Stimulated activated CD8-positive, alpha-beta memory T cell treated with anti-CD3 and anti-CD28 coated beads, Interleukin-12 subunit alpha, Interleukin-12 subunit beta, amount 100 ng/mL, for 1 hour (primary cell): ENCODE data around the gene ADAT3.
A peak's percentile ranks its signal among the peaks of the same experiment; 100 is the strongest.
"Not testable (repeated sequence)": the region's sequence is repeated elsewhere in the genome, so short reads cannot be mapped to it uniquely, and the experiment has no call there.

Source experiments
- DNase-seq: peaks from one replicate; pipeline ENCODE4 v3.0.0-alpha.2; 2020; ENCODE audit warnings: low read depth

Gene ADAT3

DNA sequence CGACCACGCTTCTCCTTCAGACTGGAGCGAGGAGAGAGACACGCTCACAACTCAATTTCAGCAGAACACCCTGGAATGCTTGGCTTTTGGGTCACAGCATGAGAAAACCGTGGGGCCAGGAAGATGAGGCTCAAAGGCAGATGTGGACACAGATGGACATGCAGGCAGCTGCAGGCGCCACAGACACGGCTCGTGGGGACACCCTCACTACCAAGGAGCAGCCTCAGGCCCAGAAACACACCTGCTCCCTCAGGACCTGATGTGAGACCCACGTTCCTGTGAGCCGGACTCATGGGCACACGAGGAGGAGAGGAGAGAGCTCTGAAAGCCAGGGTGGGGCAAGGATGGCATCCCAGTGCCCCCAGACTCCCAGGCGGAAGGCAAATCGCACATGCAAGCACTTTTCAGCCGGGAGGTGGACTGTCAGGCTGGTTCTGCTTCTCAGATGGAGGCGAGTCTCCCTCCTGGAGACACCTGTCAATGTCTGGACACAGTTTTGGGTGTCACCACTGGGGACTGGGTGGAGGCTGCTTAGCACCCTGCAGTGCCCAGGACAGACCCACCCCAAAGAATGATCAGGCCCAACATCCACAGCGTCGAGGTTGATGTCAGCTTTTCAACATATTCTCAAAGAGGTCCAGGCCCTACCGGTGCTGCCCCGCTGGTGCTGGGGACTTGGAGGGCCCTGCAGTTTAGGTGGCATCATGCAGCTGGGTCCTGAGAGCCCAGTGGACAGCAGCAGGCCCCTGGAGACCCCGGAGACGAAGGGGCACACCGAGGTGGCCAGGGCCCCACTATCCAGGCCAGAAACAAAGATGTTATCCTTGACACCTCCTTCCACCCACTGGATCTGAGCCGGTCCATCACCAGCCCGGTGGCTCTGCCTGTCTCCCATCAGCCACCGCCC, 22.2 kb upstream of the ADAT3 start:
- DNase-seq: no peak

DNA sequence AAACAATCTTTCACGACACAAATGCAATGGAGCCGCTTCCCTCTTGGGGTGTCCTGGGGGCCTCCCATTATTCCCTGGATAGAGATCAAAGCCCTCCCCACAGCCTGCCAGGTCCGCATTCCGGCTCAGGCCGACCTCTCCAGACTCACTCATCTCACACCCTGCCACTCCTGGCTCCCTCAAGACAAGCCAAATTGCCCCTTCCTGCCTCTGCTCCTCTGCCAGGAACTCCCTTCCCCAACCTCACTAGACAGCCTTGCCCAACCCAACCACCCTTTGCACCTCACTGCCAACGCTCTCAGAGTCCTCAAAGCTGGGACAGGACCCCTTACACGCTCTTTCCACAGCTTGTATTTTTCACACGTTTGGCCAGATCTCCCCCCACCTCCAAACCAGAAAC, 21.4 kb upstream of the ADAT3 start:
- DNase-seq: no peak

DNA sequence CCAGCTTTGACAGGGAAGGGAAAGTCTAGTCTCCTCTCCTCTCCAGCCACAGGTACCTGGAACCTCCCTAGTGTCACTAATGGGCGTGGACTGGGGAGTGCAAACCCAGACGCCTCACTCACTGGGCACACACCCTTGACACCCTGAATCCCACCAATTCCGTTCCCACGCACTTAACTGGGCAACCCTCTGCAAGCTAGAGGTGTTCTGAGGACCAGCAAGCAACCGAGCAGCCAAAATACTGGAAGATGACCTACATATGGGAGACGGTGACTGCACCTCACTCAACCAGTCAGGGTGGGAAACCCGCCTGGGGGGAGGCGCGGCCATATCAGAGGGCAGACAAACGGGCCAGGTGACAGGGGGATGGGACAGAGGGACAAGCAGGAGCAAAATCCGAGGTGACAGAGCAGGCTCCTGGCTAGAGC, 20.9 kb upstream of the ADAT3 start:
- DNase-seq: no peak

DNA sequence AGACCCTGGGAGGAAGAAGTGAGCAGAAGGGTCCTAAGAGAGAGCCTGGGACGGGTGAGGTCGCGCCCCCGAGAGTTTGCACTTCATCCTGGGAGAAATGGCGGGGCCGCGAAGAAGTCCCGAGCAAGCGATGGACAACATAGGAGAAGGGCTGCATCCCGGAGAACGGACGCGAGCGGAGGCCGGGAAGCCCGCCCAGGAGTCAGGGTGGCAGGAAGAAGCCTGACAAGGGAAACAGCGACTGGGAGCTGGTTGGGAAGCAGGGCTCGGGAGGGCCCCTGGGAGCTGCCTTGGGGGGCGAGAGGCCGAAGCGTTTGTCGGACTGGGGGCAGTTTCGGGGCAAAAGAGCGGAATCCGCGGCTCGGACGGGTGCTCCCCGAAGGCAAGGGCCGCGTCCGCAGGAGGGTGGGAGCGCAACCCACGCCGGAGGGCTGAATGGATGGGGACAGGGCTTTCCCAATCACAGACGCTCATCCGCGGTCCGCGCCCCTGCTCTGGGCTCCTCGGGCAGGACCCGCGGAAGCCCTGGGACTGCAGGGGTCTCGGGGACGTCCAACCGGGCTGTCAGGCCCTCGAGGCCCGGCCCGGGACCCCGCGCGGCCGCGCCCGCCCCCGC, 20.4 kb upstream of the ADAT3 start:
- DNase-seq: no peak

DNA sequence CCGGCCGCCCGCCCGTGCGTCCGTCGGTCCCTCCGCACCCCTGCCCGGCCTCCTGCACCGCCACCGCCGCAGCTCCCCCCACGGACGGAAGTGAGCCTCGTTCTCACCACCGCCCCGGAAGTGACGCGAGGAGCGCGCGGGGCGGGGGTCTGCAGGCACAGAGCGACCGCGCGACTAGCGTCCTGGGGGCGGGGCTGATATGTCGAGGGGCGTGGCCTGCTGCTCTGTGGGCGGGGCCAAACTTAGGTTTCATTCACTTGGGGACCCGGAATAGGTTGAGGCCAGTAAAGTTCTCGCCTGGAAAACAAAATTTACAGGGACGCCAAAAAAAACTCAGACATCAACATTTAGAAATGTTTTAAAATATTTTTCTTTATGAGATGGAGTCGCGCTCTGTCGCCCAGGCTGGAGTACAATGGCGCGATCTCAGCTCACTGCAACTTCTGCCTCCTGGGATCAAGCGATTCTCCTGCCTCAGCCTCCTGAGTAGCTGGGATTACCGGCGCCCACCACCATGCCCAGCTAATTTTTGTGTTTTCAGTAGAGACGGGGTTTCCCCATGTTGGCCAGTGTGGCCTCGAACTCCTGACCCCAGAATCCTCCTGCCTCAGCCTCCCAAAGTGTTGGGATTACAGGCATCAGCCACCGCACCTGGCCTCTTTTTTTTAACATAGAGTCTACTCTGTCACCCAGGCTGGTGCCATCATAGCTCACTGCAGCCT, 19.6 kb upstream of the ADAT3 start, which contains the start of gene ABHD17A:
TSS of gene ABHD17A (minus strand) at position 99 of the 722 bp plus-strand sequence. CDS start 3,930 bp downstream, outside the sequence.
- peak; percentile 93 for DNase-seq

DNA sequence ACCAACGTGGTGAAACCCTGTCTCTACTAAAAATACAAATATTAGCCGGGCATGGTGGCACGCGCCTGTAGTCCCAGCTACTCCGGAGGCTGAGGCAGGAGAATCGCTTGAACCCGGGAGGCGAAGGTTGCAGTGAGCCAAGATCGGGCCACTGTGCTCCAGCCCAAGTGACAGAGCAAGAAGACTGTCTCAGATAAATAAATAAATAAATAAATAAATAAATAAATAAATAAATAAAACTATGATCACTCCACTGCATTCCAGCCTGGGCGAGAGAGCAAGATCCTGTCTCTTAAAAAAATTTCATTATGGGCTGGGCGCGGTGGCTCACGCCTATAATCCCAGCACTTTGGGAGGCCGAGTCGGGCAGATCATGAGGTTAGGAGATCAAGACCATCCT, 18.8 kb upstream of the ADAT3 start:
- not testable (repeated sequence) for DNase-seq

DNA sequence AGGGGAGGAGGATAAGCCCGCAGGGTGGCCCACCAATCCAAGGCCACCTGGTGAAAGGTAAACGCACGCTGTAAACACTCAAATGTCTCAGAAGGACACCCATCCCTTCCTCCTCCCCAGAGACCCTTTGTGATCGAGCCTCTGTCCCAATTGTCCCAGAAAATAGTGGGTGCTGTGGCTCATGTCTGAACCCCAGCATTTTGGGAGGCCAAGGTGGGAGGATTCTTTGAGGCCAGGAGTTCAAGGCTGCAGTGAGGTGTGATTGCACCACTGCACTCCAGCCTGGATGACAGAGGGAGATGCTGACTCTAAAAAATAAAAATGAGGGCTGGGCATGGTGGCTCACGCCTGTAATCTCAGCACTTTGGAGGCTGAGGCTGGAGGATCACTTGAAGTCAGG, 16.8 kb upstream of the ADAT3 start:
- no peak for DNase-seq

DNA sequence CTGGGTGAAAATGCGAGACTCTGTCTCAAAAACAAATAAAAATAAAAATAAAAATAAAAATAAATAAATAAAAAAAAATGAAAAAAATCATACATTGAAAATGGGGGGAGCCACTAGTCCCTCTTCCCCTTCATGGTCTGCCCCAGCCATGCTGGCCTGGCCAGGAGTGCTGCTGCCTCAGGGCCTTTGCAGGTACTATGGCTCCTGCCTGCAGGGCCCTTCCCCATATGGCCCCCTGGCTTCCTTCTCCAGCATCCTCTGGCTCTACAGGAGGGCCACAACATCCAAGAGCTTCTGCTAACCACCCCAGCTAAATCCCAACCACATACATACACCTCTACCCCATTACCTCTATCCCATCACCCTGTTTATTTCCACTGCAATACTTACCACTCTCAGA, 15.3 kb upstream of the ADAT3 start:
- no peak for DNase-seq

DNA sequence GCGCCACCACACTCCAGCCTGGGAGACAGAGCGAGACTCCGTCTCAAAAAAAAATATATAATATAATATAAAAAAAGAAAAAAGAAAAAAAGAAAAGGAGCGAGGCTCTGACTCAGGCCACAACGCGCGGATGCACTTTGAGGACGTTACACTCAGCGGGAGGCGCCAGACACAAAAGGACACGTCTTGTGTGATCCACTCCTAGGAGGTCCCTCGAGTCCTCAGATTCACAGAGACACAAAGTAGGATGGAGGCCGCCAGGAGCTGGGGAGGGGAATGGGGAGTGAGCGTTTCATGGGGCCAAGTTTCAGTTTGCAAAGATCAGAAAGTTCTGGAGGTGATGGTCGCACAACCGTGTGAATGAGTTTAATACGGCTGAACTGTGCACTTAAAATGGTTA, 11.4 kb upstream of the ADAT3 start:
- DNase-seq: no peak

DNA sequence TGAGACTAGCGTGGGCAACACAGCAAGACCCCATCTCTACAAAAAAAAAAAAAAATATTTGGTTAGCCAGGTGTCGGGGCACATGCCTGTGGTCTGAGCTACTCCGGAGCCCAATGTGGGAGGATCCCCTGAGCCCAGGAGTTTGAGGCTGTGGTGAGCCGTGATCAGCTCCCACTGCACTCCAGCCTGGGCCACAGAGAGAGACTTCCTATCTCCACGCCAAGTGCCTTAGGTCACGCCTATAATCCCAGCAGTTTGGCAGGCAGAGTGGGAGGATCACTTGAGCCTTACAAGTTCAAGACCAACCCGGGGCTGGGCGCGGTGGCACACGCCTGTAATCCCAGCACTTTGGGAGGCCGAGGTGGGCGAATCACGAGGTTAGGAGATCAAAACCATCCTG, 8.7 kb upstream of the ADAT3 start:
- DNase-seq: no peak

DNA sequence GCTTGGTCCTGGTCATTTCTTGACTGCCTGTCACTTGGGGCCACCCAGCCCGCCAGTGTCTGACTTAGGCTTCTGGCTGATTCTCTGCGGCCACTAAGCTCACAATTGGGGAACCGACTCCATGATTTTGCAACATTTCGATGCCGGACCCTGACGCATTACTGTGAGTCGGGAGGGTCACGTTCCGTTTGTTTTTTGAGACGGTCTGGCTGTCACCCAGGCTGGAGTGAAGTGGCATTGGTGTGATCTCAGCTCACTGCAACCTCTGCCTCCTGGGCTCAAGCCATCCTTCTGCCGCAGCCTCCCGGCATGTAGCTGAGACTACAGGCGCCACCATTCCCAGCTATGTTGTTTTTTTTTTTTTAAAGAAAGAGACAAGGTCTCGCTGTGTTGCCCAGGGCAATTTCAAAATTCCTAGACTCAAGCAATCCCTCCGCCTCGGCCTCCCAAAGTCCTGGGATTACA, 3.2 kb upstream of the ADAT3 start:
- DNase-seq: no peak

DNA sequence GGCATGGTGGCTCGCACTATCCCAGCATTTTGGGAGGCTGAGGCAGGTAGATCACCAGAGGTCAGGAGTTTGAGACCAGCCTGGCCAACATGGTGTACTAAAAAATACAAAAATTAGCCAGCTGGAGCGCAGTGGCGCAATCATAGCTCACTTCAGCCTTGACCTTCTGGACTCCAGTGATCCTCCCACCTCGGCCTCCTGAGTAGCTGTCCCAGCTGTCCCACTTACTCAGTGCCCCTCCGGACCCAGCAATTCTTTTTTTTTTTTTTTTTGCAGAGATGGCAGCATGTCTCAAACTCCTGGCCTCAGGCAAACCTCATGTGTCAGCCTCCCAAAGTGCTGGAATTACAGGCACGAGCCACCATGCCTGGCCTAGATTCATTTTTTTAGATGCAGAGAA, 2.3 kb upstream of the ADAT3 start:
- no peak for DNase-seq

DNA sequence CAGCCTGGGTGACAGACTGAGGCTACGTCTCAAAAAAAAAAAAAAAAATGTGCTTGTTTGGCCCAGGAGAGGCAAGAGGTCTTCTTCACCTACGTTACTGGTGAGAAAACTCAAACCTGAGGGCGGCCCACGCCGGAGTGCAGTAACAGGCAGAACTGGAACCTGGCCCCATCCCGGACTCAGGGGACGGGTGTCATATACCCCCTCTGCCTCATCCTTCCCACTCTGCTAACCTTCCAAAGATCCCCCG, 414 bp upstream of the ADAT3 start:
- no peak for DNase-seq

DNA sequence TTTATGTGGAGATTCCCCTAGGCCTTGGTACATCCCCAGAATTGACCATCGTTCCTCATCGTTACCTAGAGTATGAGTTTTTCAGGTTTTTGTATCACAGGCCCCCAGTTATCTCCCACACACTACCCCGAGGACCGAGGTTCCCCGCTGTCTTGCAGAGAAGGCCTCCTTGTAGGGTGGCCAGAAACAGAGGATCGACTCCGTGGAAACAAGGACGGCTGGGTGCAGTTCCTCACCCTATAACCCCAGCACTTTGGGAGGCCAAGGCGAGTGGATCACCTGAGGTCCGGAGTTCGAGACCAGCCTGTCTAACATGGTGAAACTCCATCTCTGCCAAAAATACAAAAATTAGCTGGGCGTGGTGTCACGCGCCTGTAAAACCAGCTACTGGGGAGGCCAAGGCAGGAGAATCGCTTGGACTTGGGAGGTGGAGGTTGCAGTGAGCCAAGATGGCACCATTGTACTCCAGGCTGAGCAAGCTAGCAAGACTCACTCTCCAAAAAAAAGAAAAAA, 720 bp downstream of the ADAT3 start:
- DNase-seq: no peak

DNA sequence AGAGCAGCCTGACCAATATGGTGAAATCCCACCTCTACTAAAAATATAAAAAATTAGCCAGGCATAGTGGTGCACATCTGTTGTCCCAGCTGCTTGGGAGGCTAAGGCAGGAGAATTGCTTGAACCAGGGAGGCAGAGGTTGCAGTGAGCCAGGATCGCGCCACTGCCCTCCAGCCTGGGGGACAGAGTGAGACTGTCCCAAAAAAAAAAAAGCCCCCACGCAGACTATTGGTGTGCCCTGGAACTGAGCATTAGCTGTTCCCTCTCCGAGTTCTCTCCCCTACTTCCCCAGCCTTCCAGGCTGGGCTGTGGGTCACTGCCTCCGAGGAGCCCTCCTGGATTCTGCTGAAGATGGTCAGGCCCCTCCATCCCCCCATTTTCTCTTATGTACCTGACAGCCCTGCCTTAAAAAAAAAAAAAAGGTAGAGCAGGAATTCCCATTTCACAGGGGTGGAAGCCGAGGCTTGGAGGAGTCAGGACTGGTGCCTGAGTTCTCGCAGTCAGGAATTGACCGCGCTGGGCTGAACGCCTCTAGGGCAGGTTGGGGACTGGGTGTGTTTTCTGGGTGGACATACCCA, 1.9 kb downstream of the ADAT3 start:
- DNase-seq: no peak

DNA sequence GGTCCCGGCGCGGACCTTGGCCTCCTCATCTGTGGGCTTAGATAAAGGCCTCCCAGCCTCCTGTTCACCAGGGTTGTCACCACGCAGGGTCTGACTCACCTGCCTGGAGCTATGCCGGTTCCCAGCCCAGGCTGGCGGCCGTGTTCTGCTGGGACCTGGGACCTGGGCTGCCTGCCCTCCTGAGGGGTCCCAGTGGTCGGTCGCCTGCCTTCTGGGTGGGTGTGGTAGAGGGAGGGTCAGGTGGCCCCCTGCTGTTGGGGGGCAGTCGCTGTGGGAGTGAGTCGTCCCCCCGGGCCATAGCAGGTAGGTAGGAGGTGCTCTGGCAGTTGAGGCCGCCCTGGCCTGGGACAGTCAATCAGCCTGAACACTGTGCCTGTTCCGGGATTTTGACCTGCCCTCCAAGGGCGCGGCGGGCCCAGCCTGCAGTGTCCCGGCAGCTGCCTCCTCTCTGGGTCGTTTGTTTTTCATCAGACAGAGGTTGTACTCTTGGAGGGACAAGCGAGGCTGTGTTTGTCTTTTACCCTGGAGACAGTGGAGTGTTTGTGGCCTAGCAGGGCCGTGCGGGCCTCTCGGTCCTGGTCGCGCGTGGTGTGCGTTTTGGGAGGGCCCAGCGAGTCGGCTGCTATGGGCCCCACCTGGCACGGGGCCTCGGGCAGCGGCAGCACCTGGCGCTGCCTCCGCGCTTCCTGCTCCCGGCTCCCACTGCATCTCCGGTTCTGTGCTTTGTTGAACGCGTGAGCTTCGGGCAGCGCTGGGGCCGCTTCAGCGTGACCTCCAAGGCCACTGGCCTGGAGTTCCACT, 2.6 kb downstream of the ADAT3 start:
- DNase-seq: no peak

DNA sequence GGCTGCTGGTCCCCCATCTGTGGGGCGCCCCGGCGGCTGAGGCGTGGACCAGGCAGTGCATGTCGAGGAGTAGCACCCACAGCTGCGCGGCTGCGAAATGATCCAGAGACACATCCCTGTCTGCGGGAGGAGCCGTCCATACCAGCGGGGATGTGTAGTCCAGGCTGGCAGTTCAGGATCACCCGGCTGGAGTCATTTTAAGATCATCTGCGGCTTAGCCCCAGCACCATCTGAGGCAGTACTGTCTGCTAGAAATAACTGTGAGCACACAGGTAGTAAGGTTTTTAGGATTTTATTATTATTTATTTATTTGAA, 3.1 kb downstream of the ADAT3 start:
- DNase-seq: no peak

DNA sequence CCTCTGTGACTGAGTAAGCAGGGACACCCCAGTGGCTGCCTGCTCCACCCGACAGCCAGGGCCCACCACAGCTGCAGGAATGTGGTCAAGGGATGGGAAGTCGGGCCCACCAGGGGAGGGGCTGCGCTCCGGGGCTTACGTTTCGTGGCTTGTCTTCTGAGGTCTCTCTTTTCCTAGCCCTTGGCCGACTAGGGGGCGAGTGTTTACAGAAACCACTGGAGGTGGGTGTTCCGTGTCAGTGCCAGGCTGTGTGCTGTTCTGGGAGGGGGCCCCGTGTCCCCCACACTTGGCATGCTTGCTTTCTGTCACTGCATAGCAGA, 4.5 kb downstream of the ADAT3 start:
- no peak for DNase-seq

DNA sequence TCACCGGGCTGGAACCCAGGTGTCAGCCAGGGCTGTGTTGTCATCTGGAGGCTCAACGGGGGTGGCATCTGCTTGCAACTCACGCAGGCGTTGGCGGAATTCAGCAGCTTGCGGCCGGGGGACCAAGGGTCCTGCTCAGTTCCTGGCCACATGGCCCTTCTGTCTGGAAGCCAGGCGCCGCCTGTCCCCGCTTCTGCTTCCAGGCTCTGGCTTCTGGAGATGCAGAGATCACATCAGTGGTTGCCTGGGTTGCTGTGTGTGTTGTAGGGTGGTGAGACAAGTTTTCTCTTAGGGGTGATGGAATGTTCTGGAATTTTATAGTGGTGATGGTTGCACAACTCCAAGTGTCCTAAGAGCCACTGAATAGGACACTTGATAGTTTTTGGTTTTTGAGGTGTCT, 5.0 kb downstream of the ADAT3 start:
- no peak for DNase-seq

DNA sequence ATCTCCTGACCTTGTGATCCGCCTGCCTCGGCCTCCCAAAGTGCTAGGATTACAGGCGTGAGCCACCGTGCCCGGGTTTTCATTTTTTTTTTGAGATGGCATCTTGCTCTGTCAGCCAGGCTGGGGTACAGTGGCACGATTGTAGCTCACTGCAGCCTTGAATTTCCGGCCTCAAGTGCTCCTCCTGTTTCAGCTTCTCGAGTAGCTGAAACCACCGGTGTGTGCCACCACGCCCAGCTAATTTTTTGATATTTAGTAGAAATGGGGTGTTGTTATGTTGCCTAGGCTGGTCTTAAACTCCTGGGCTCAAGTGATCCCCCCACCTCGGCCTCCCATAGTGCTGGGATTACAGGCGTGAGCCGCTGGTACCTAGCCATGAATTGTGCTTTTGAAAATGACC, 5.9 kb downstream of the ADAT3 start:
- no peak for DNase-seq

DNA sequence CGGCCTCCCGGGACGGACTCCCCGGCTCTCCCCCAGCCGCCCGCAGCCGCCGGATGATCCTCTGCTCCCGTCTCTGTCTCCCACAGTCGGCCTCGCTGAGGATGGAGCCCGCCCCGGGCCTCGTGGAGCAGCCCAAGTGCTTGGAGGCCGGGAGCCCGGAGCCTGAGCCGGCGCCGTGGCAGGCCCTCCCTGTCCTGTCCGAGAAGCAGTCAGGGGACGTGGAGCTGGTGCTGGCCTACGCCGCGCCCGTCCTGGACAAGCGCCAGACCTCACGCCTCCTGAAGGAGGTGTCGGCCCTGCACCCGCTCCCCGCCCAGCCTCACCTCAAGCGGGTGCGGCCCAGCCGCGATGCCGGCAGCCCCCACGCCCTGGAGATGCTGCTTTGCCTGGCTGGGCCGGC, 6.8 kb downstream of the ADAT3 start:
- no peak for DNase-seq
